MM.1S (cell line): ENCODE measurements around the gene DDC.

Experiments used
- DNase-seq: peaks from one replicate; pipeline ENCODE4 v3.0.0-alpha.2; 2015
- H2AFZ ChIP-seq: fragments of 300-600 bp; sonication (generic); 2 replicates; pipeline ENCODE4 v1.6.0; 2016; ENCODE audit warnings: antibody characterized with exemption, low read length
- H3F3A ChIP-seq: fragments of 300-600 bp; sonication (generic); 2 replicates; pipeline ENCODE4 v1.6.1; 2016; ENCODE audit warnings: mild to moderate bottlenecking, antibody characterized with exemption, low read length, moderate library complexity, mixed read lengths; ENCODE audit not compliant: insufficient read depth
- H3K27ac ChIP-seq: fragments of 300-600 bp; sonication (generic); 2 replicates; pipeline ENCODE4 v1.5.1; 2016; ENCODE audit warnings: mild to moderate bottlenecking, low read length
- H3K27me3 ChIP-seq: fragments of 300-600 bp; sonication (generic); replicated peaks from 2 replicates; pipeline ENCODE4 v1.6.0; 2016; ENCODE audit warnings: low read length; ENCODE audit not compliant: insufficient read depth
- H3K36me3 ChIP-seq: fragments of 300-600 bp; sonication (generic); replicated peaks from 2 replicates; pipeline ENCODE4 v1.6.1; 2016; ENCODE audit warnings: mild to moderate bottlenecking, low read length, mixed read lengths; ENCODE audit not compliant: insufficient read depth
- H3K4me1 ChIP-seq: fragments of 300-600 bp; sonication (generic); 2 replicates; pipeline ENCODE4 v1.6.1; 2016; ENCODE audit warnings: low read length, mixed read lengths
- H3K4me2 ChIP-seq: fragments of 300-600 bp; sonication (generic); 2 replicates; pipeline ENCODE4 v1.6.0; 2016; ENCODE audit warnings: low read depth, low read length
- H3K4me3 ChIP-seq: fragments of 300-600 bp; sonication (generic); 2 replicates; pipeline ENCODE4 v1.5.1; 2016; ENCODE audit warnings: low read length, mixed read lengths
- H3K79me2 ChIP-seq: fragments of 300-600 bp; sonication (generic); 2 replicates; pipeline ENCODE4 v1.6.1; 2016; ENCODE audit warnings: mixed run types, low read length, mixed read lengths
- H3K9ac ChIP-seq: fragments of 300-600 bp; sonication (generic); 2 replicates; pipeline ENCODE4 v1.6.1; 2016; ENCODE audit warnings: low read length, mixed read lengths
- H3K9me2 ChIP-seq: fragments of 300-600 bp; sonication (generic); replicated peaks from 2 replicates; pipeline ENCODE4 v1.6.1; 2016; ENCODE audit warnings: mild to moderate bottlenecking, low read length, mixed read lengths; ENCODE audit not compliant: insufficient read depth
- H3K9me3 ChIP-seq: fragments of 300-600 bp; sonication (generic); replicated peaks from 2 replicates; pipeline ENCODE4 v1.6.1; 2016; ENCODE audit warnings: mild to moderate bottlenecking, low read length, mixed read lengths; ENCODE audit not compliant: insufficient read depth
- H4K20me1 ChIP-seq: fragments of 300-600 bp; sonication (generic); 2 replicates; pipeline ENCODE4 v1.6.1; 2016; ENCODE audit warnings: mild to moderate bottlenecking, low read length, moderate library complexity, mixed read lengths; ENCODE audit not compliant: insufficient read depth
- CTCF ChIP-seq: fragments of 300-600 bp; sonication (generic); IDR thresholded peaks from 2 replicates; pipeline ENCODE4 v1.5.1; 2016; ENCODE audit warnings: antibody characterized with exemption, low read length, mixed read lengths
- EZH2 ChIP-seq: fragments of 300-600 bp; sonication (generic); optimal IDR thresholded peaks from 2 replicates; pipeline ENCODE3; 2017; ENCODE audit warnings: low read depth, mild to moderate bottlenecking, antibody characterized with exemption, low read length, mixed read lengths
- EZH2phosphoT487 ChIP-seq: fragments of 300-600 bp; sonication (generic); IDR thresholded peaks from 2 replicates; pipeline ENCODE4 v1.6.1; 2018; ENCODE audit warnings: antibody characterized with exemption, low read length

DDC gene

GRCh38 chr7:50564171-50564570, 1.0 kb downstream of the DDC start:
- DNase-seq, result no peak
- Histone ChIP-seq H3K79me2 (no peaks in the 10 kb centered on the region), H3K9me2 (no peaks in the 10 kb centered on the region), H3K27me3 (no peaks in the 10 kb centered on the region), H4K20me1 (no peaks in the 10 kb centered on the region), H3F3A (no peaks in the 10 kb centered on the region), H3K9ac (no peak overlapping the region), H3K4me2 (no peak overlapping the region), H3K4me1 (no peaks in the 10 kb centered on the region), H3K27ac (no peak overlapping the region), H3K4me3 (no peak overlapping the region), H3K36me3 (no peaks in the 10 kb centered on the region), H3K9me3 (no peaks in the 10 kb centered on the region), H2AFZ (no peak overlapping the region)
- TF ChIP-seq EZH2 (no peak), EZH2phosphoT487 (no peak), CTCF (no peak)

GRCh38 chr7:50562136-50562535, 3.1 kb downstream of the DDC start:
- Histone ChIP-seq H3K27me3 (no peaks in the 10 kb centered on the region), H3K36me3 (no peaks in the 10 kb centered on the region), H3K79me2 (no peaks in the 10 kb centered on the region), H3F3A (no peaks in the 10 kb centered on the region), H3K9me3 (no peaks in the 10 kb centered on the region), H4K20me1 (no peaks in the 10 kb centered on the region), H3K9me2 (no peaks in the 10 kb centered on the region), H3K9ac (no peak overlapping the region), H3K4me1 (no peaks in the 10 kb centered on the region), H2AFZ (no peak overlapping the region), H3K4me2 (no peak overlapping the region), H3K27ac (no peak overlapping the region), H3K4me3 (no peak overlapping the region)
- TF ChIP-seq EZH2phosphoT487 (no peak), CTCF (no peak), EZH2 (no peak)
- DNase-seq, result no peak

- Histone ChIP-seq H2AFZ (no peak overlapping the region), H3K9me3 (no peaks in the 10 kb centered on the region), H3K36me3 (no peaks in the 10 kb centered on the region), H3K79me2 (no peaks in the 10 kb centered on the region), H4K20me1 (no peaks in the 10 kb centered on the region), H3K4me2 (no peak overlapping the region), H3F3A (no peaks in the 10 kb centered on the region), H3K4me1 (no peaks in the 10 kb centered on the region), H3K27me3 (no peaks in the 10 kb centered on the region), H3K9me2 (no peaks in the 10 kb centered on the region), H3K4me3 (no peak overlapping the region), H3K9ac (no peak overlapping the region), H3K27ac (no peak overlapping the region)
- TF ChIP-seq EZH2 (no peak), CTCF (no peak), EZH2phosphoT487 (no peak)
- DNase-seq, result no peak
Measured at GRCh38 chr7:50560865-50561351, 4.3 kb downstream of the DDC start.
